HS-5 (cell line): Measurements from ENCODE around the gene LINGO3.

Experiments
- DNase-seq: peaks from one replicate; pipeline ENCODE4 v3.0.0-alpha.2; 2012; ENCODE audit warnings: low read depth

The LINGO3 gene

DNA sequence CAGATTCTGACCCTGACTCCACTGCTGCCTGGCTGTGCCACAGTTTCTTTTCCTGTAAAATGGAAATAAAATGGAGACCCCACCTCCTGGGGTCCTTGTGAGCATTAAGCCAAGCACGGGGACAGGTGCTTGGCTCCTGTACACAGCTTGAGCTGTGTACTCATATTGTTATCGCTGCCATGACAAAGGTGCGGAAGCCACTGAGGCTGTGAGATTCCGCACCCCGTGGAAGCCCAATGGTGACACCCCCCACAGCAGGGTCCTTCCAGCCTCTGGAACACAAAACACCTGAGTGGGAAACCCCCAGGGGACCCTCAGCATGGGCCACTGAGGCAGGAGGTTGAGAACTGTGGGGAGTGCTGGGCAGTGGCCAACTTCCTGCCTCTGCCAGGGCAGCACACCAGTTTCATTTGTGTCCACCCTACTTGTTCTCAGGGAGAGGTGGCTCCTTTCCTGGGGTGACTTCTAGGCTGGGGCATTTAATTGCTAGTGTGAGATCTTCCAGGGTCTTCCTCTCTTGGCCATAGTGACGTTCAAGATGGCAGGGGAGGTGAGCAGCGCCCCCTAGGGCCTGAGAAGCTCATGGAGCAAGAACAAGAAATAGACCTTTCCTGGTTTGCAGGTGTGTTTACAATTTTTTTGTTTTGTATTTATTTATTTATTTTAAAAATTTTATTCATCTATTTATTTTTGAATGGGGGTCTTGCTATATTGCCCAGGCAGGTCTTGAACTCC lies 46.3 kb downstream of the LINGO3 start:
- DNase-seq: no peak

DNA sequence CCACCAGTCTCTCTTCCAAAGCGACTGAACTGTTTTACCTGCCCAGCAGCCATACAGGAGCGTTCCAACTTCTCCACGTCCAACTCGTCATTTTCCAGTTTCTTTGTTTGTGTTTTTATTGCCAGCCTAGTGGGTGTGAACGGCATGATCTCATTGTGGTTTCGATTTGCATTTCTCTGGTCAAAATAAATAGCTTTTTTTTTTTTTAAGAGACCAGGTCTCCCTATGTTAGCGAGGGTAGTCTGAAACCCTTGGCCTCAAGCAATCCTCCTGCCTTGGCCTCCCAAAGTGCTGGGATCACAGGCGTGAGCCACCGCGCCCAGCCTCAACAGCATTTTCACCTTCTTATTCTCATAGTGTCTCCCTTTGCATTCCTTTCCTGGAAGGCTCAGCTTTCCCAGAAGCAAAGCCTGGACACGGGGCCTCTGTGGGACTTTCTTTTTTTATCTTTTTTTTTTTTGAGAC lies 47.6 kb downstream of the LINGO3 start:
- no peak for DNase-seq

DNA sequence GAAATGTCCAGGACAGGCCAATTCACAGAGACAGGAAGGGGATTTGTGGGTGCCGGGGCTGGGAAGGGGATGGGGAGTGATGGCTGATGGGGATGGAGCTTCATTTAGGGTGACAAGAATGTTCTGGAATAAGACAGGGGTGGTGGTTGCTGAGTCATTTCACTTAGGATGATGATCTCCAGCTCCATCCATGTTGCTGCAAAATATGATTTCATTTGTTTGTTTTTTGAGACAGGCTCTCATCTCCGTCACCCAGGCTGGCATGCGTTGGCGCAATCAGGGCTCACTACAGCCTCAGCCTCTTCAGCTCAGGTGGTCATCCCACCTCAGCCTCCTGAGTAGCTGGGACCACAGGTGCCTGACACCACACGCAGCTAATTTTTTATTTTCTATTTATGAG lies 48.6 kb downstream of the LINGO3 start:
- DNase-seq: no peak
